GM18868 (cell line): ENCODE data around the gene SHKBP1.
"Not testable (repeated sequence)": the region's sequence is repeated elsewhere in the genome, so short reads cannot be mapped to it uniquely, and the experiment has no call there.

Experiments used
- ATAC-seq: cut with Tn5 transposase; IDR thresholded peaks from one replicate; pipeline ENCODE4 v1.9.1; 2021; ENCODE audit warnings: mild to moderate bottlenecking, moderate library complexity; ENCODE audit not compliant: unreplicated experiment

Gene SHKBP1

DNA sequence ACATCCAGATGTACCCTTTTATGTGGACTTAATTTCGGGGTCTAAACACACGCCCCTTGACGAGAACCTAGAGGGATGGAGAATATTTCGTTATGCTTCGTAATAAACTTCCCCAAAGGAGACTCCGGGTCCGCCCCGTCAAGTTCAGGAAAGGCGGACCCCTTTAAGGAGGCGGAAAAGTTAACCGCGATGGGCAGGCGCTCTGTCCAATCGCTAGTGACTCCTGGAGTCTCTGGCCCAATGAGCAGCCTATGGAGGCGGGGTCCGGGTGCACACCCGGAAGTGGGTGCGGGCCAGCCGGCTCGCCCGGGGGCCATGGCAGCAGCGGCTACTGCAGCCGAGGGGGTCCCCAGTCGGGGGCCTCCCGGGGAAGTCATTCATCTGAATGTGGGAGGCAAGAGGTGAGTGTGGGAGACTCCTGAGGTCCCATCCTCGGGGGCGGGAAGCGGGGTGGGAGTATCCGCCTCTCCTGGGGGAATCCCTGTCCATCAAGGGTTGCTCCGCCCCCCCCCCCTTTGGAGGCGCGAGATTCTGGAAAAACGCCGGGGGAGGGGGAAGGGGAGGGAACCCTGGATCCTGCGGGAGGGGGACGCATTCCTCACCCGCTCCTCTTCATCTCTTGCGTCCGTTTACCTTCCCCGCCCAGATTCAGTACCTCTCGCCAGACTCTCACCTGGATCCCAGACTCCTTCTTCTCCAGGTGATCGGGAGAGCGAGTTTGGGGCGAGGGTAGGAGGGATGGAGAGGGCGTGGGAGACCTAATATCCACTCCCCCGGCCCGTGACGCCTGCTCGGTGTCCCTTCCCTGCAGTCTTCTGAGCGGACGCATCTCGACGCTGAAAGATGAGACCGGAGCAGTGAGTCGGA is at the start of gene SHKBP1:
Gene SHKBP1 (plus strand): TSS at position 289 of the 867 bp plus-strand sequence. CDS start 27 bp downstream, at position 316.
- ATAC-seq = peak; percentile 97

GRCh38 chr19:40528078-40528477 is 48.6 kb upstream of the SHKBP1 start:
- ATAC-seq = no peak

GRCh38 chr19:40528533-40529092 is 48.1 kb upstream of the SHKBP1 start:
- no peak for ATAC-seq

DNA sequence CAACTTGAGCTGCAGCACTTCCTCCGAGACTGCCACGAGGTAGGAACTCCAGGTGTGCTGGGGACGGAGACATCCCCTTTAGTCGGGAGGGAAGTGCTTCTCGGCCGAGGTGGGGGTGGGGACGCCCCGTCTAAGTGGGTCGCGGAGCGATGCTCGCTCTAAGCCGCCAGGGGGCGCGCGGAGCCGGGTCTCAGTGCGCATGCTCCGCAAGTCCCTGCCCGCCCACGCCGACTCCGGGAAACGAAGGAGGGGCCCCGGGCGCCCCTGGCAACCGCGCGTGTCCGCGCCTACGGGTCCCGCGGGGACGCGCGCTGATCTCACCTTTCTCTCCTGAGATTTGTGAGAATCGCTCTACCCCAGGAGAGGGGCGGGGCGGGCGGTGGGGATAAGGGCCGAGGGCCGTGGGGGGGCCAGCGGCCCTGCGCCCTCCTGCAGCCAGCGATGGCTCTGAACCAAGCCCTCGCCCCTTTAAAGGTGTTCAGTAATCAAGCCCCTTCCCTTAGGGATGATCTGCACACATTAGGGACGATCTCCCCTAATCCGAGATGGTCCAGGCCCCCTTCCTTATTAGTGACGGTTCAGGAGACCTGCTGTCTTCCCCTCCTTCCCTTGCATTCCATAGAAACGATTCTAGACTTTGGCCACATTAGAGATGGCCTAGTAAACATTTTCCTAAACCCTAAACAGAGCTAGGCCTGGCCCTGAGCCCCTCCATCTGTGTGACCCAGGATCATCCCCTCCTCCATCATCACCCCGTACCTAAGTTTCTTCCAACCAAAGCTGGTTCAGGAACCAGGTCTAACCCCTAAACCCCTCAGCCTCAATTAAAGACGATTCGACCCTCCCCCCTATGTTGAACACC is 47.3 kb upstream of the SHKBP1 start:
- peak; percentile 45 for ATAC-seq

- no peak for ATAC-seq
Measured at GRCh38 chr19:40530091-40530901, 46.4 kb upstream of the SHKBP1 start.

GRCh38 chr19:40533508-40533907 is 43.2 kb upstream of the SHKBP1 start:
- ATAC-seq = no peak

DNA sequence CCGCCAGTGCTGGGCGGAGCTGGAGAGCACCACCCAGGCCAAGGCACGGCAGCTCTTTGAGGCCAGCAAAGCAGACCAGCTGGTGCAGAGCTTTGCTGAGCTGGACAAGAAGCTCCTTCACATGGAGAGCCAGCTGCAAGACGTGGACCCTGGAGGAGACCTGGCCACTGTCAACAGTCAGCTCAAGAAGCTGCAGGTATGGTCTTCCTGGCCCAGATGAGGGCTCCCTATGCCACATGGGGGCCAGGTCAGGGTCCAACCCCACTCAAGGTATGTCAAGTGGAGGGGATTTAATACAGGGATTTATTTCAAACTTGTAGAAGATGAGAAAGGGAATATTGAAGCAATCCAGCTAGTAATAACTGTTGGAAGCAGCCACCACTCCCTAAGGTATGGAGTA is 42.5 kb upstream of the SHKBP1 start:
- no peak for ATAC-seq

- ATAC-seq = no peak
Measured at GRCh38 chr19:40539070-40539469, 37.6 kb upstream of the SHKBP1 start.

GRCh38 chr19:40542202-40542859 is 34.3 kb upstream of the SHKBP1 start:
- no peak for ATAC-seq

DNA sequence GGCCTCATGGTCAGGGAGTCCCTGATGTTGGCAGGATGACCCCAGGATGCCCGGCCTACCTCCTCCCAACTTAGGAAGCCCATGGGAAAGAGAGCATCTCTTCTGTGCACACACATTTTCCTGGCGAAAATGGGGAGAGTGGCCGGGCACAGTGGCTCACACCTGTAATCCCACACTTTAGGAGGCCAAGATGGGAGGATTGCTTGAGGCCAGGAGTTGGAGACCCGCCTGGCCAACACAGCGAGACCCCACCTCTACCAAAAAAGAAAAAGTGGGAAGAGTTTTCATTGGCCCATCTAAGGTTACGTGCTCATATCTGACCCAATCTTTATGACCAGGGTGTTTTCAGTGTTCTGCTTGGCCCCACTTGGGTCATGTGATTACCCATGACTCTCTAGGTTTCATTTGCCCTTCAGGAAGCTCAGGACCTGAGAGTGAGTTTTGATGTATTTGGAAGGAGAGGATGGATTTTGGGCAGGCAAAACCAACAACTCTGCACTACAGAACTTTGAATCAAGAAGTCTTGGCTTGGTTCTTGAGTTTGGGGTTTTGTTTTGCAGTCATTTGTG is 33.6 kb upstream of the SHKBP1 start:
- no peak for ATAC-seq

- ATAC-seq = not testable (repeated sequence)
Measured at GRCh38 chr19:40546153-40546841, 30.4 kb upstream of the SHKBP1 start.

DNA sequence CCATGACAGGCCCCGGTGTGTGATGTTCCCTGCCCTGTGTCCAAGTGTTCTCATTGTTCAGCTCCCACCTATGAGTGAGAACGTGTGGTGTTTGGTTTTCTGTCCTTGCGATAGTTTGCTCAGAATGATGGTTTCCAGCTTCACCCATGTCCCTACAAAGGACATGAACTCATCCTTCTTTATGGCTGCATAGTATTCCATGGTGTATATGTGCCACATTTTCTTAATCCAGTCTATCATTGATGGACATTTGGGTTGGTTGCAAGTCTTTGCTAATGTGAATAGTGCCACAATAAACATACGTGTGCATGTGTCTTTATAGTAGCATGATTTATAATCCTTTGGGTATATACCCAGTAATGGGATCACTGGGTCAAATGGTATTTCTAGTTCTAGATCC is 29.5 kb upstream of the SHKBP1 start:
- ATAC-seq = not testable (repeated sequence)

DNA sequence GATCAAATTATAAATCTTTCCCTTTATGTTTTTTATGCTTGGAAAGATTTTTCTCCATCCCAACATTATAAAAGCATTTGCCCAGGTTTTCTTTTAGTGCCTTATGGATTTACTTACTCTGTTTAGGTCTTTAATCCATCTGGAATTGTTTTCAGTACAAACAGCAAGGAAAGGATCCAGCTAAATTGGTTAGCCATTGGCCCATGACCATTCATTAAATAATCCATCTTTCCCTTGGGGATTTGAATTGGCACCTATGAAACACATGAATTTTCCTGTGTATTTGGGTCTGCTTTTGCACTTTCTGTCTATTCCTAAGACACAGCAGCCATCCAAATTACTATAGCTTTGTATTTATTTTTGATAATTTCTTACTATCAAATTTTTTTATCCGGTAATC is 28.8 kb upstream of the SHKBP1 start:
- no peak for ATAC-seq

DNA sequence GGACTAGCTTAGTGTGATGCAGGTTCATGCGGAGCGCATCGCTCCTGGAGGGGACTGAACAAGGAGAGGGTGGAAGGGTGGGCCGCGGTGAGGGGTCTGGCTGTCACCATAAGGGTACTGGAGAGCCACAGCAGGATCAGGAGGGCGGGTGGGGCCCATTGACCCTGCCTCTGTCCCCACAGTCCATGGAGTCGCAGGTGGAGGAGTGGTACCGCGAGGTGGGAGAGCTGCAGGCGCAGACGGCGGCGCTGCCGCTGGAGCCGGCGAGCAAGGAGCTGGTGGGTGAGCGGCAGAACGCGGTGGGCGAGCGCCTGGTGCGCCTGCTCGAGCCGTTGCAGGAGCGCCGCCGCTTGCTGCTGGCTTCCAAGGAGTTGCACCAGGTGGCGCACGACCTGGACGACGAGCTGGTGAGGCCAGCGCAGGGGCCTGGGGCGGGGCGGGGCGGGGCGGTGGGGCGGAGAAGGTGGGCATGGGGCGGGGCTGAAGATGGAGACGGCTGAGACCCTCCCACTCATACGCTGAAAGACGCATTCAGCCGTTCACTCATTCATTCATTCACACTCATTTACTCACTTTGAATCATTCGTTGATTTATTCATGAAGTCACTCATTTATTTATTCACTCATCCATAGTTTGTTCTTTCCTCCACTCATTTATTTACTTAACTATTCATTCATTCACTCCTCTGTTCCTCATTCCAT is 27.5 kb upstream of the SHKBP1 start:
- ATAC-seq = no peak

DNA sequence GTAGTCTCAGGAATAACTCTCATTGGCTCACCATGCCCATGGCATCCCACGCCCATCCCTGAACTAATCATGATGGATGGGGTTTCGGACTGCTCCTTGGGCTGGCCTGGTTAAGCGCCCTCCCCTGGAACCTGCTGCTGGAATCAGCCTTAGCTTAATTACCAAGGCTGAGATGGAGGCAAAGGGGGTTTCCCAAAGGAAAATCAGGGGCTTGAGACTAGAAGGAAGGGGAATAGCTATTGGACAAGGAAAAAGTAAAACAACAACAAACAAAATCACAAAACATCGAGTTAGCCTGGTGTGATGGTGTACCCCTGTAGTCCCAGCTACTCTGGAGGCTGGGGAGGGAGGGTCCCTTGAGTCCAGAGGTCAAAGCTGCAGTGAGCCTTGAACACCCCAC is 25.7 kb upstream of the SHKBP1 start:
- ATAC-seq = no peak

GRCh38 chr19:40552848-40553247 is 23.8 kb upstream of the SHKBP1 start:
- no peak for ATAC-seq

DNA sequence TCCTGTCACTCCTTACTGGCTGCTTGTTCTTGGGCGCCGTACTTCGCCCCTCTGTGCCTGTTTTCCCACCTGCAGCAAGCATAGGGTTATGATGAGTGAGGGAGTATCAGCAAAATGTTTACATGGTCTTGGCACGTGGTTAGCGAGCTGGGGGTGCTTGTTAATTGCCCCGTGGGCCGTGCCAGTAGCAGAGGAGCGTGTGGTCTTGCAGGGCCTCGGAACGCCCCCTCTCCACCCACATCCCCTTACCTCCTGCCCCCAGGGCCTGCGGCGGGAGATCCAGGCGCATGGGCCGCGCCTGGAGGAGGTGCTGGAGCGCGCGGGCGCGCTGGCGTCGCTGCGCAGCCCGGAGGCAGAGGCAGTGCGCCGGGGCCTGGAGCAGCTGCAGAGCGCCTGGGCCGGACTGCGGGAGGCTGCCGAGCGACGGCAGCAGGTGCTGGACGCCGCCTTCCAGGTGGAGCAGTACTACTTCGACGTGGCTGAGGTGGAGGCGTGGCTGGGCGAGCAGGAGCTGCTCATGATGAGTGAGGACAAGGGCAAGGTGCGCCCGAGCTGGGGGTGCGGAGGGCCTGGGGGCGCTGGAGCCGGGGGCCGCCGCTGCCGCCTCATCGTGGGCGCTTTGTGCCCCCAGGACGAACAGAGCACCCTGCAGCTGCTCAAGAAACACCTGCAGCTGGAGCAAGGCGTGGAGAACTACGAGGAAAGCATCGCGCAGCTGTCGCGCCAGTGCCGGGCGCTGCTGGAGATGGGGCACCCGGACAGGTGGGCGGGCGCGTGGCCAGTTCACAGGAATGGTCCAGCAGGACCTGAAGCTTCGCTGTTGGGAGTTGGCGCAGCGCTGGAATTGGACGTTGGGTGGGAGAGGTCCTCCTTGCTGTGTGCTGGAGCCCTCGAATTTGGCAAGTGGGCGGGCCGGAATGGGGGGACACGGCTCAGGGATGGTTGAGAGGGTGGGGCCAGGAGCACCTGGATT is 22.5 kb upstream of the SHKBP1 start:
- ATAC-seq = no peak
